RWPE1 (cell line): ENCODE results near the gene PCED1A.

Experiments used
- CTCF ChIA-PET: fragments of 350-600 bp; sonication (Branson Sonifier 250); formaldehyde crosslinking; extraction: SDS; loops from one replicate; lab custom pipeline; 2021; lab: Yijun Ruan, JAX
- POLR2A ChIA-PET: fragments of 400-600 bp; formaldehyde crosslinking; extraction: SDS; loops from one replicate; lab custom pipeline; 2020; ENCODE audit warnings: antibody characterized with exemption; ENCODE audit not compliant: low non-redundant PET; lab: Yijun Ruan, JAX
- DNase-seq: peaks from one replicate; pipeline ENCODE4 v3.0.0; 2012; ENCODE audit warnings: low spot score
- H3K27ac ChIP-seq: fragments of 450-650 bp; 2 replicates; pipeline ENCODE4 v1.5.1; 2017
- CTCF ChIP-seq: fragments of 450-650 bp; conservative IDR thresholded peaks from 2 replicates; pipeline ENCODE4 v1.5.1; 2017; ENCODE audit warnings: low read depth, mild to moderate bottlenecking

The PCED1A gene

GRCh38 chr20:2794202-2794748 lies 46.2 kb downstream of the PCED1A start:
- ChIA-PET POLR2A (no interaction called here), CTCF (interaction anchor here (0.6 to 0.7 kb wide), 2 partner anchors 59 to 206 kb away, joined by 4 read pairs; no protein-coding TSS in a partner anchor)
- DNase-seq = no peak
- TF ChIP-seq CTCF = no peak
- H3K27ac ChIP-seq = no peak overlapping the region

- ChIA-PET POLR2A (no interaction called here), CTCF (no interaction called here)
- H3K27ac ChIP-seq = no peak overlapping the region
- no peak for DNase-seq
- no peak for TF ChIP-seq CTCF
Observed at GRCh38 chr20:2793471-2793870, 47.0 kb downstream of the PCED1A start.
